Activated effector memory CD4-positive, alpha-beta T cell treated with anti-CD3 and anti-CD28 coated beads, Interleukin-2, amount 50 U/mL, for 16 hours (primary cell): Measurements from ENCODE around the gene NDUFB7.
"Not testable (repeated sequence)": the region's sequence is repeated elsewhere in the genome, so short reads cannot be mapped to it uniquely, and the experiment has no call there.

Source experiments
- DNase-seq: peaks from one replicate; pipeline ENCODE4 v3.0.0-alpha.2; 2020

The NDUFB7 gene

DNA sequence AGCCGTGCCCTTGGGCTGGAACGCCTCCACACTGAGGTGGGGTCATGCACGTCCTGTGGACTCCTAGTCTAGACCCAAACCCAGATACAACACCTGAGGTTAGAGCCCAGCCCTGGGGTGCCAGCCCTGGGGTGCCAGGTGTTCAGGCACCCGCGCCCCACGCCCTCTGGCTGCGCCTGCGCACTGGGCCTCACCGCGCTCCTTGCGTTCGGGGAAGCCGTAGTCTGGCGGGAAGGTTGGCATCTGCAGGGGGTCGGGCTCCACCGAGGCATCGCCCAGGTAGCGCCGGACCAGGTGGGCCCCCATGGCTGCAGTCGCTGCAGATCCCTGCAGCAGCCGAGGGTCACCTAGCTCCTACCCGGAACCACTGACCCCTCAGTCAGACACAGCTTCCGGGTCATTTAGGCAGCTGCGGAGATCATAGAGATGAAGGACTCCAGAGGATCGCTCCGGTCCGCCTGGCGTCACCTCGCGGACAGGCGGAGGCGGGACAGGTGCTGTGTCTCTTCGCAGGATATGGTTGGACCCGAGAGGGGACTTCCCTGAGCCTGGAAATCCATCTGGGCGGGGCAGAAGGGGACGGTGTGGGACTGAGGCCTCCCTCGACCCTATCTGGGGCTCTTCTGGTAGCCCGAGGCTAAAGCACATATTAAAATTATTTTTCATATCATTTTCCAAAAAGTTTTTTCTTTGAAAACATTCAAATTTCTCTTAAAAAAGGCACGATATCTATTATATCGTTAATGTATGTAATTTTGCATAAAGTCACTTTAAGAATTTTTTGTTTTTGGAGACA is at the start of gene NDUFB7:
TSS of gene NDUFB7 (minus strand) at position 372 of the 796 bp plus-strand sequence. CDS start at position 306, 66 bp downstream.
- peak; percentile 96 for DNase-seq

DNA sequence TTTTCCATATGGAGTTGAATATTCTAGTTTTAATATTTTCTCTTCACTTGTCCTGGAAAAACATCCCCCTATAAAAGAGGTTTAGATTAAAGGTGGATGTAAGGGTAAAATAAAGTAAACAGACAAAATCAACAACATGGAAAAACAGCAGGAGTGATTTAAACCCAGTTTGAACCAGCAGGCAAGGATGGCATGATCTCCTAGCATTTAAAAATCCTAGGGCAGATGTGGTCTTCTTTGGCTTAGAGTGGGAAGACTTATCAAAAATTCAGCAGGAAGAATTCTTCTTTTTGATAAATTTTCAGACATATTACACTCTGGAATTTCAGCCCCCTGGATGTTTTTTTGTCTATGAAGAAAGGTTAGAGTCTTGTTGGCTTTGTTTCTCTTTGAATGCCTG is 47.5 kb upstream of the NDUFB7 start:
- DNase-seq: no peak

DNA sequence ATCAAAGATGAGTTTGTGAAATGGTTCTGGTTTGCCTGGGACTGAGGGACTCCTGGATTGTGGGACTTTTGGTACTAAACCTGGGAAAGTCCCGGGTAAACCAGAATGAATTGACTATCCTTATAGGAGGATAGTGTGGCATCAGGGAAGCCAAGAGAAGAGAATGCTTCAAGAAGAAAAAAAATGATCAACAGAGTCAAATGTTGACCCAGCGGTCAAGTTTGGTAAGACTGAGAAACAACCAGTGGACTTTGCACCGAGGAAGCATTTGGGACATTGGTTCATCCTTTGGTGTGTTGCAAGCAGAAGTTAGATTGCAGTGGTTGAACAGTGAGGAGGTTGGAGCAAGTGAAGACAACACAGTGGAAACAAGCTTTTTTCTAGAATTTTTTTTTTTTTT is 44.5 kb upstream of the NDUFB7 start:
- DNase-seq: no peak

DNA sequence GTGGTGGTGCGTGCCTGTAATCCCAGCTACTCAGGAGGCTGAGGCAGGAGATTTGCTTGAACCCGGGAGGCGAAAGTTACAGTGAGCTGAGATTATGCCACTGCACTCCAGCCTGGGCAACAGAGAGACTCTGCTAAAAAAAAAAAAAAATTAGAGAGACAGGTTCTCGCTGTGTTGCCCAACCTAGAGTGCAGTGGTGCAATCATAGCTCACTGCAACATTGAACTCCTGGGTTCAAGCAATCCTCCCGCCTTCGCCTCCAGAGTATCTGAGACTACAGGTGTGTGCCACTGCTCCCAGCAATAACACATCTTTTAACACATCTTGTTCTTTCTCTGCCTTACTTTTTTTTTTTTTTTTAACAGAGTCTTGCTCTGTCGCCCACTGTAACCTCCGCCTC is 43.8 kb upstream of the NDUFB7 start:
- no peak for DNase-seq

DNA sequence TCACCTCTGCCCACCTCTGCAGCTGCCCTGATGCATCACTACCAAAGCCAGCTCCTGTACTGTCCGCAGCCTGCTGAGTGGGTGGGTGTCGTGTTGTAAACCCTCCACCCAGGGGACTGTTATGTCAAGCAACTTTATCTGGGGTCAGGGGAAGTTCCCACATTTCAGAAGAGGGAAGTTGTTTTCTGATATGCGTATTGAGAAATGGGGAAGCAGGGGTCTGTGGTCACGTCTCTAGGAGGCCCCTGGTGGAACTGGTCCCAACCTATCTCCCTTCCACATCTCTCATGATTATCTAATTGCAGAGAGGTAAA is 42.2 kb upstream of the NDUFB7 start:
- DNase-seq: no peak

DNA sequence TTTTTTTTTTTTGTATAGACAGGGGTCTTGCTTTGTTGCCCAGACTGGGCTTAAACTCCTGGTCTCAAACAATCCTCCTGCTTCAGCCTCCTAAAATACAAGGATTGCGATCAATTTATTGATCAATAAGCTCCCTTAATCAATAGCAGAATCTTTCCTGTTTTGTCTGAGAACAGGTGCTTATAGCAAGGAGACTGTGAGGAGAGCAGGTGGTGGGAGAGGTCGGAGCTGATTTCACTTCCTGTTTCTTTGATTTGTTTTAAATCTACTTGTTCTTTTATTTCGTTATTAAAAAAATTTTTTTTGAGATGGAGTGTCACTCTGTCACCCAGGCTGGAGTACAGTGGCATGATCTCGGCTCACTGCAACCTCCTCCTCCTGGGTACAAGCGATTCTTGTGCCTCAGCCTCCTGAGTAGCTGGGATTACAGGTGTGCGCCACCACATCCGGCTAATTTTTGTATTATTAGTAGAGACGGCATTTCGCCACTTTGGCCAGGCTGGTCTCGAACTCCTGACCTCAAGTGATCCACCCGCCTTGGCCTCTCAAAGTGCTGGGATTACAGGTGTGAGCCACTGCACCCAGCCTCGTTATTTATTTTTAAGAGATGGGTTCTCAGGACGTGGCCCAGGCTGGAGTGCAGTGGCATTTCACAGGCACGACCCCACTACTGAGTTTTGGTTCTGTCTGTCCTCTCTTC is 41.7 kb upstream of the NDUFB7 start:
- DNase-seq: not testable (repeated sequence)

DNA sequence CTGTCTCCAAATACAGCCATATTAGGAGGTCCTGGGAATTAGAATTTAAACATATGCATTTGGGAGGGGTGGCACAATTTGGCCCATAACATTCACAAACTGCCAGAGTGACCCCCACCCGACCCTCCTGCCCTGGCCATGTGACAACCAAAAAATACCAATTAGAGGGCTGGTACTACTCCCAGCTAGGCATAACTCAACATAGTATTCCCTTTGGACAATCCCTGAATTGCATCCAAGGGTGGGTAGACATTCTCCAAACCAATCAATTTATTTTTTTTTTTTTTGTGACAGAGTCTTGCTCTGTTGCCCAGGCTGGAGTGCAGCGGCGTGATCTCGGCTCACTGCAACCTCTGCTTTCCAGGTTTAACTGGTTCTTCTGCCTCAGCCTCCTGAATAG is 40.8 kb upstream of the NDUFB7 start:
- no peak for DNase-seq

DNA sequence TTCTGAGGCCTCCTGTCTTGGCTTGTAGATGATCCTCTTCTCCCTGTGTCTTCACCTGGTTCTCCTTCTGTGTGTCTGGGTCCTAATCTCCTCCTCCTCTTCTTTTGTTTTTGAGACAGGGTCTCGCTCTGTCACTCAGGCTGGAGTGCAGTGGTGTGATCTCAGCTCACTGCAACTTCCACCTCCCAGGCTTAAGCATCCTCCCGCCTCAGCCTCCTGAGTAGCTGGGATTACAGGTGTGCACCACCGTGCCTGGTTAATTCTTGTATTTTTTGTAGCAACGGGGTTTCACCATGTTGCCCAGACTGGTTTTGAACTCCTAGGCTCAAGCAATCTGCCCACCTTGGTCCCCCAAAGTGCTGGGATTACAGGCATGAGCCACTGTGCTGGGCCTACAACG is 40.4 kb upstream of the NDUFB7 start:
- not testable (repeated sequence) for DNase-seq

DNA sequence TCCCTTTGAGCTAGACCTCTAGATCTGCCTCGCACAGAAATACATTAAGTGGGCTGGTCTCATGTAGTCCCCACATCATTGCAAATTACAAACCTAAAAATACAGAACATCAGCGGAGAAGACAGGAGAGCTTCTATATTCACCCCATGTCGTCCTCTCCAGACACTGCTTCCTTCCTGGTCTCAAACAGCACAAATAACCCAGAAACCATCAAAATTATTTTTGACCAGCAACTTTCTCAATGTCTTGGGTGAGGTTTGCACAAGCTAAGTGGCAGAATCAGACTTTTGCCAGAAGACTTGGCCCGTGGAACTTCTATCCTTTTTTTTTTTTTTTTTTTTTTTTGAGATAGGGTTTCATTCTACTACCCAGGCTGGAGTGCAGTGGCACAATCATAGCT is 39.2 kb upstream of the NDUFB7 start:
- no peak for DNase-seq

DNA sequence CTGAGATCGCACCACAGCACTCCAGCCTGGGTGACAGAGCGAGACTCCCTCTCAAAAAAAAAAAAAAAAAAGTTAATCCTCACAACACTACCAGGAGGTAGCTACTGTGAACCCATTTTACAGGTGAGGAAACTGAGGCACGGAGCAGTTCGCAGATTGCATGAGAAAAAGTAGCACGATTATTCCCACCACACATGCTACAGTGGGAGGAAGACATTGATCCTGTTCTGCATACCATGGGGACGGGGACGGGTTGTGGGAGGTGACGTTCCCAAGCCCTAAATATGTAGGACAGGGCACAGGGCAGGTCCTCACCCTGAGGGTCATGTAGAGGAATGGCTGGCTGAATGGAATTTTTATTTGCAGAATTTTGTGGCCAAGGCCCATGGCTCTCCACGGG is 34.8 kb upstream of the NDUFB7 start:
- no peak for DNase-seq

DNA sequence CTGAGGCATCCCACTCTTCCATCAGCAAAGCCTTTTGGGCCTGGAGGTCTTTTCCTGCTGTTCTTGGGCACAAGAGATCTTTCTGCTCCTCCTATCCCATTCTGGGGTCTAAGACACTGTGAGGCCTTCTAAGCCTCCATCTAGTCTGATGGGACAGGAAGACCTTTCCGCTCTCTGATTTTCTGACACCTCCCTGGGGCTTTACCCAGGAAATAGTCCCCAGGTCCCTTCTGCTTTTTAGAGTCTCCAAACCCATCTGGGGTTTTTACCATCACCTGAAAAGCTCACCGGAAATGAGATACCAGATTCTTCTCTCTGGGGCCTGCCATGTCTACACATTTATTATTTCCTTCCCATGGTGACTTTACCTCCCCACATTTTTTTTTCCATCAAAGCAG is 32.1 kb upstream of the NDUFB7 start:
- DNase-seq: no peak

DNA sequence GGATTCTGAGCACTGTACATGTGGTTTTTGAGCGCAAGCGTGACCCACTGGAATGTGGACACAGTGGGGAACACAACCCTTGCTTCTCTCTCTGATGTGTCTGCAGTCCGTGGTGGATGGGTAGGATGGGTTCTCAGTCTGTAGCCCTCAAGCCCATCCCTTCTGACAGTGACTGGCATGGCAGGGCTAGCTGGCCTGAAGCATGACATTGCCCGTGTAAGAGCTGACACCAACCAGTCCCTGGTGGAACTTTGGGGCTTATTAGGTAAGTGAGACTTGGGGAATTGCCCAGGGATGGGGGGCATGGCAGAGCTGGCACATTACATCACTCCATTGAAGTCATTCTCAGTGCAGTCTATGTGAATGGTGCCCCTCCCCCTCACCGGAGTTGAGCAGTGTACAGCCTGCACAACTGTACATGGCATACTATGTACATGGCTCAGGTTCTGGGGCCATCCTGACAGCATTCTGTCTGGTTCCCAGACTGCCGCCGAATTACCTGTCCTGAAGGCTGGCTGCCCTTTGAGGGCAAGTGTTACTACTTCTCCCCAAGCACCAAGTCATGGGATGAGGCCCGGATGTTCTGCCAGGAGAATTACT is 27.8 kb upstream of the NDUFB7 start:
- no peak for DNase-seq

DNA sequence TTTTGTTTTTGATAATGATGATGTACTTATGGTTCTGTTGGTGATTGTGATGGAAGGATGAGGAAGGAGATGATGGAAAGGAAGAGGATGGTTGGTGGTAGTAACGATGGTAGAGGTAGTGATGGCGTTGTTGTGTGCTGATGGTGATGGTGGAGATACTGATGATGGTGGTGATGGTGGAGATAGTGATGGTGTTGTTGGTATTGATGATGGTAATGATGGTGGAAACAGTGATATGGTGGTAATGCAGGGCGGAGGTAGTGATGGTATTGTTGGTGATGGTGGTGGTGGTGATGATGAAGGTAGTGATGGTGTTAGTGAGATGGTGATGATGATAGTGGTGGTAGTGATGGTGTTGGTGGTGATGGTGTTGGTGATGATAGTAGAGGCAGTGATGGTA is 23.7 kb upstream of the NDUFB7 start:
- DNase-seq: no peak

DNA sequence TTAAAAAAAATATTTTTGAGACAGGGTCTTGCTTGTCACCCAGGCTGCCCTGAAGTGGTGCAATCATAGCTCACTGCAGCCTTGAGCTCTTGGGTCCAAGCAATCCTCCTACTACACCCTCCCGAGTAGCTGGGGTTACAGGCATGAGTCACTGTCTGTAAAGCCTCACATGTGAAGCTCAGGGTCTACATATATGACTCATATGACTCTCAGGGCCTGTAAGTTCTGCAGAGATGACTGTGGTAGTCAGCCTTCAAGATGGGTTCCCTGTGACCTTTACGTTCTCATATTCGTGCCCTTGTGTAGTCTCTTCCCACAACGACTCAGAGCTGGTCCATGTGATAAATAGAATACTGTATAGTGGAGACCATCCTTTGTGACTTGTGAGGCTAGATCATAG is 17.6 kb upstream of the NDUFB7 start:
- DNase-seq: peak; percentile 67

DNA sequence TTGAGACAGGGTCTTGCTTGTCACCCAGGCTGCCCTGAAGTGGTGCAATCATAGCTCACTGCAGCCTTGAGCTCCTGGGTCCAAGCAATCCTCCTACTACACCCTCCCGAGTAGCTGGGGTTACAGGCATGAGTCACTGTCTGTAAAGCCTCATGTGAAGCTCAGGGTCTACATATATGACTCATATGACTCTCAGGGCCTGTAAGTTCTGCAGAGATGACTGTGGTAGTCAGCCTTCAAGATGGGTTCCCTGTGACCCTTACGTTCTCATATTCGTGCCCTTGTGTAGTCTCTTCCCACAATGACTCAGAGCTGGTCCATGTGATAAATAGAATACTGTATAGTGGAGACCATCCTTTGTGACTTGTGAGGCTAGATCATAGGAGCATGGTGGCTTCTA is 13.3 kb upstream of the NDUFB7 start:
- DNase-seq: peak; percentile 77

DNA sequence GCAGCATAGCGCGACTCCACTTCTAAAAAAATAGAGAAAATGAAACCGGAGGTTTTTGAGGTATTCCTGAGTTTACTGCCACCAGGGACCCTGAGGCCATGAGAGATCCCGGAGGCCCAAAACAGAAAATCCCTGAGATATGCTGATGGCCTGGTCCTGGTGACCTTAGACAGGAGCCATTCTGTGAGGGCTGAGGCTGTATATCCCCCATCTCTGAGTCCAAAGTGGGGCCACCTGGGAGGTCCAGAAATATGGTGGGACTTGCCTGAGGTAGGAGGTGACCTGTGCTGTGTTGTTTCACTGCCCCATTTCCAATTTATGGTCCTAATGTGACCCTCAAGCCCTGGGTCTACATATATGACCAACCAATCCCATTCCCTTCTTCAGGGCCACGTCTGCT is 12.5 kb upstream of the NDUFB7 start:
- not testable (repeated sequence) for DNase-seq

DNA sequence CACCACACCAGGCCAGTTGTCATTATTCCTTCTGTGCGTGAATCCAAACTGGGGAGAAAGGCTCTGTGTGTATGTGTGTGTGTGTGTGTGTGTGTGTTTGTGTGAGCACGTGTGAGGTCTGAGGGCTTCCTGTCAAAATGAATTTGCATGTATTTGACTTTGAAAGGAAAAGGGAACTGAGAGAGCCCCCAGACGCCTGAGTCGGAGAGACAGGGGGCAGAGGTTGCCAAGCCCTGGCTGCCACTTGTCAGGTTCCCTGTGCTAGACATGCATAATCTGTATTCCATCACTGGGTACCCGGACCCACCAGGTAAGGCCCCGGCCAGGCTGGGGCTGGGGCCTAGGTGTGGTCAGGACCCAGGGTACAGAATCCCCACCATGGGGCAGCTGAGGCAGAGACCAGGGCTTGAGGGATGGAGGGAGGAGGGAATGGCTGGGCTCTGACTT is 11.1 kb upstream of the NDUFB7 start, which contains the start of gene CLEC17A:
TSS of gene CLEC17A (plus strand) at position 191 of the 447 bp plus-strand sequence. CDS start at position 268, 77 bp downstream.
- DNase-seq: no peak

DNA sequence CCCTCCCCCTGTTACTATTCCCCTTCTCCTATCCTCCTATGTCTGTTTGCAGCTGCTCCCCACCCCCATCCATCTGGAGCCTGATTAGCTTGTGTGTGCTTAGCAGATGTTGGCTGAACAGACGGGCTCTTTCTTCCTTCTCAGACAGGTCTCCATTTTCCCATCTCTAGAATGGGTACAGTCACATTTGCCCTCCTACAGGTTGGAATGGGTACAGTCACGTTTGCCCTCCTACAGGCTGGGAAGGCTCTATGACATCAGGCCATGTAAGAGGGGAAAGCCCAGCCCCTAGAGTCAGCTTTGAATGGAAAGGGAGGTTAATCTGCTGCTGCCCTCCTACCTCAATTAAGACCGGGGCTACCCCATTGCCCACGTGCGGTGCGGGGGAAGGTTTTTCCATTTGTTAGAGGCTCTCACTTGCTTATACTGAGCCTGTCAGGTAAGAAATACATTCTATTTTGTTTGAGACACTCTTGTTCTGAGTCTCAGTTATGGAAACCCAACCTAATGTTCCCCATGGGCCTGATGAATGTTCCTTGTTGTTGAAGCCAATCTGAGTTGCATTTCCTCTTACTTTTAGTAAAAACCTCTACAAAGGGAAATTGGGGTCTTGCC is 8.9 kb upstream of the NDUFB7 start:
- DNase-seq: peak; percentile 88

DNA sequence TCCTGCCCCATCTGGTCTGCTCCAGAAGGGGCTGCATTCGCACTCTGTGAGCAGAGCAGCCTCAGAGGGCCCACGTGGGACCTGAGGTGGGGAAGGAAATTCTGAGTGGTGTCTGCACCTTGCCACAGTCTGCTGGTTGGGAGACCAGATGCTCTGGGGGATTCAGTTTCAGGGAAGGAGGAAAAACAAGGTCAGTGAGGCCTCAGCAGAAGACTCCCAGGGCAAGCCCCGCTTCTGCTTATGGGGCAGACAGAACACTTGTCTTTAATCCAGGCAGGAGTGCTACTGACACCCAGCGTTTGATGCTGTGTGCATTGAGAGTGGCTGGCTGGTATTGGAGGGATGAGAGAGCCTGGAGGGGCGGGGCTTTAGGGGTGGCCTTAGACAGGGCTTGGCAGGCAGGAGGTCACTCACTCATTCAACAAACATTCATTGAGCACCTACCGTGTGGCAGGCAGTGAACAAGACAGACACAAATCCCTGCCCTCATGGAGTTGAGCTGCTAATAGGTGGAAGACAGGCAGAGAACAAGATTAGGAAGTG is 6.1 kb upstream of the NDUFB7 start:
- no peak for DNase-seq

DNA sequence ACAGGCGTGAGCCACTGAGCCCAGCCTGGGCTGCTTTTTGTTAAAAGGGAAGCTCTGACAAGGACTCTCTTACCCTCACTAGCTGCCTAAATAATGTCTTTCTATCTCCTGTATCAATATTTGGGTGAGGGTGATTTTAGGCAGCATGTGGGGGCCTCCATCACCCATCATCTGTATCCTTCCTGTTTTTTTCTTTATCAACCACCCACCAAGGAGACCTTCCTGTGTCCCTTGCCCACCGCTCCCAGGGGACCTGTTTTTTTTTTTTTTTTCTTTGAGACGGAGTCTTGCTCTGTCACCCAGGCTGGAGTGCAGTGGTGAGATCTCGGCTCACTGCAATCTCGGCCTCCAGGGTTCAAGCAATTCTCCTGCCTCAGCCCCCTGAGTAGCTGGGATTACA is 5.4 kb upstream of the NDUFB7 start:
- no peak for DNase-seq

DNA sequence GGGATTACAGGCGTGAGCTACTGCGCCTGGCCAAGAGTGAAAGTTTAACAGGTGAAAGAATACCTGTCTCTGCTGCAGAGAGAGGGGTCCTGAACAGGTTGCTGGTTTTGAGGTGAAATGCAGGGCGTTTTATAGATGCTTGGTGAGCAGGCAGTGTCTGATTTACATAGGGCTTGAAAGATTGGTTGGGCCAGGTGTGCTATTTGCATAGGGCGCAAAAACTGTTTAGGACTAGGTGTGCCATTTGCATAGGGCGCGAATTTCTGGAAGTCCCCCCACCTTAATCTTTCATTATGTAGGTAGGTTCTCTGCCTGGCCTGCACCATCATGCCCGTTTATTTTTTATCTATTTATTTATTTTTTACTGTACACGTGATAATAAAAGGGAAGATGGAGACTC is 4.5 kb upstream of the NDUFB7 start:
- no peak for DNase-seq

DNA sequence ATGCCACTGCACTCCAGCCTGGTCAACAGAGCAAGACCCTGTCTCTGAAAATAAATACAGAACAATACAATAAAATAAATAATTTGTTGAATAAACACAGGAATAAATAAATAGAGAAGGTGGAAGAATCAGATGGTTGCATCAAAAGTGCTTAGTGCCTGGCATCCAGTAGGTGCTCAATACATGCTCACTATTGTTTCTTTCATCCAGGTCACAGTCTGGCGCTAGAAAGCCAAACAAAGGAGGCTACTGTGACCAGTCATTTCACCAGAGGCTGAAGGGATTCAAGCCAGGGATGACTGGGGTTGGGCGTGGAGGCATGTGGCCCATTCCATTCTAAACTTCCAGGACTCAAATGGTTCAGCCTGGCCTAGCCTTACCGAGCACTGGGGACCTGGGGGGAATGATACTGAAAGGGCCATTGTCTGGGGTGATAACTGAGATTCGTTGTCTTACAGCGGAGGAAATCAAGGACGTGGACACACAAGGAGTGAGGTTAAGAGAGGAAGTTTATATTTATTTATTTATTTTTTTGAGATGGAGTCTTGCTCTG is 3.6 kb upstream of the NDUFB7 start:
- no peak for DNase-seq
